HG03175 (cell line): ENCODE measurements around the gene FSIP1.

Experiments used
- ATAC-seq: cut with Tn5 transposase; IDR thresholded peaks from one replicate; pipeline ENCODE4 v1.9.1; 2021; ENCODE audit warnings: mild to moderate bottlenecking, moderate library complexity; ENCODE audit not compliant: unreplicated experiment

Gene FSIP1

GRCh38 chr15:39767921-39768320 lies 14.7 kb downstream of the FSIP1 start:
- ATAC-seq = no peak

- ATAC-seq = no peak
Measured at GRCh38 chr15:39761006-39761405, 21.6 kb downstream of the FSIP1 start.

DNA sequence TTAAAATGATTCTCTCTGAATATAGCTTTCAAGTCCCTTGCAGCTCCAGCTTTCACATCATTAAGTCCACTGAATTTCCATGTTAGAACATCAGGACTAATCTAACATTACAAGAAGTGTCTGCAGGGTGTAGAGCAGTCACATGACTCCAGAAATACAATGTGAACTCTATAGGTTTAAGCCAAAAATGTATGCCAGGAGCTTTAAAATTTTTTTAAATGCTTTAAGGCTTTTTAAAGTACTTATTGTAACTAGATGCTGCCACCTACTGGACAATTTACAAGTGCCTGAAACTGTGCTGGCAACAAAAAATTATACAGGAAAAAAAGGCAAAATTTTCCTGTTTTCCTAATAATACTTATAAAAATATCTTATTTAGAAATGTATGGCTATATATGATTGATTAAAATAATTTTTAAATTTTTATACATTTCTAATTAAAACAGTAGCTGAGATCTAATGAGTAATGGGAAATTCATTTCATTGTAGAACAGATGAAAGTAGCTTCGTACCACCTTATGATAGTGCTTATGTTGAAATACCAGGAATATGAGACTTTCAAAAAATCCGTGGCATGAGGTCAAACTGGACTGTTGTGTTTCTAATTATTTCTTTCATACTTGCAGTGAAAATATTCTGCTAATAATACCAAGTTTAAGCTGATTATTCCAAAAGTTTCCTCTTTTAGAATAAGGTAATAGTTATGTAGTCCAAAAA lies 25.7 kb downstream of the FSIP1 start:
- no peak for ATAC-seq

DNA sequence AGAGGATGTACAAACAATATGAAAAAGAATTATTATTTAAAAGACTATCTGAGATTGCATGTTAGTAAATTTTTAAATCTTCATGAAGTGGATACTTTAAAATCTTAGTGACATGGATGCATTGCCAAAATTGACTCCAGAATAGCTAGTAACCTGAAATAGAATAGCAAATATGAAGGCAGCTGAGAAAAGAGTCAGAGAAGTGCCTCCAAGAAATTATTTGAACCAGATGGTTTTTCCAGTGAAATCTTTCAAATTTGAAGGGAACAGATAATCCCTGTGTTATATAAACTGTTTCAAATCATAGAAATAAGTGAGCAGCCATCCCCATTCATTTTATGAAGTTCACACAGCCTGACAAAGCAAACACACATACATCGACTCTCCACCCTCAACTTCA lies 29.6 kb downstream of the FSIP1 start:
- no peak for ATAC-seq

DNA sequence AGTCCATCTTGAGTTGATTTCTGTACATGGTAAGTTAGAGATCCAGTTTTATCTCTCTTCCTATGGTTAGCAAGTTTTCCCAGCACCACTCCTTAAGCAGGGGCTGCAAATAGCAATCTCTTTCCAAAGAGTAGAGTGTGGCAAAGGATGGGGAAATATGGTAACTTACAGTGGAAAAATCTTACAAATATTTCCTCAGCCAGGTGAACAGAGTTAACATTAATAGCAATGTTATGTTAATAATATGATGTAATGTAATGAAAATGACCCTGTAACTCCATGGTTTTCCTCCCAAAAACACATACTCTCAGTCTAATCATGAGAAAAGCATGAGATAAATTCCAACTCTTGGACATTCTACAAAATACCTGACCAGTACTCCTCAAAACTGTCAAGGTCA lies 30.4 kb downstream of the FSIP1 start:
- no peak for ATAC-seq

DNA sequence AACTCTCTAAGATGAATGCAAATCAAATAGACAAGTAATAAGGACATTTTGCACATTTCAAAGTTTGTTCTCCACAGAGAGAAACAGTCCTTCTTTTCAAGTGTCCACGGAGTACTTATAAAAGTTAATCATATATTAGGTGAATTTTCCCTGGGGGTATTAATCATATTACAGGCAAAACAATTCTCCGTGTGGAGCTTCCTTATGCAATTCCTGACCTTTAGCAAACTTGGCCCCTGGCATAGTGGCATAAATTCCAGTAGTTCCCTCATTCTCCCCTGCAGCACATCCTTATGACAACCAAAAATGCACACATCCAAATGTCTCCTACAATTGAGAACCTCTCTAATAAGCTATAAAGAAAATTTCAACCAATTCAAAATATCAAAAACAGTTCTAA lies 34.4 kb downstream of the FSIP1 start:
- ATAC-seq = no peak

GRCh38 chr15:39747326-39747725 lies 35.3 kb downstream of the FSIP1 start:
- no peak for ATAC-seq

- ATAC-seq = no peak
Measured at GRCh38 chr15:39746714-39747276, 35.8 kb downstream of the FSIP1 start.

DNA sequence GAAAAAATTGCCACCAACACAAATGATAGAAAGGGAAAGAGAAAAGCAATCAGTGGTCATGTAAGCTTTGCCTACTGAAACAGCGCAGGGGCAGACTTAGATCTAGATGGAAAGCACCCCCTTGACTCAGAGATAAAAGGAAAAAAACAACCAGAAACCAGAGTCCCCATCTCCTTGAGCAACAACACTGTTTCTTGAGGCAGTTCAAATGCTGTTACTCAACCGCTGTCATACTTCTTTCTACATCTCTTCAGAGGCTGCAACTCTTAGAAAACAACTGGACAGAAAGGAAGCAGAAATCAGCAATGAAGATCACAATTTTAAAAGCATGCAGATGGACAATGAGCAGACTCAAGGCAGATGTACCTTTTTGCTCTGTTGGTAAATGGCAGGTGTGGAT lies 36.5 kb downstream of the FSIP1 start:
- no peak for ATAC-seq

GRCh38 chr15:39745415-39745814 lies 37.2 kb downstream of the FSIP1 start:
- no peak for ATAC-seq

DNA sequence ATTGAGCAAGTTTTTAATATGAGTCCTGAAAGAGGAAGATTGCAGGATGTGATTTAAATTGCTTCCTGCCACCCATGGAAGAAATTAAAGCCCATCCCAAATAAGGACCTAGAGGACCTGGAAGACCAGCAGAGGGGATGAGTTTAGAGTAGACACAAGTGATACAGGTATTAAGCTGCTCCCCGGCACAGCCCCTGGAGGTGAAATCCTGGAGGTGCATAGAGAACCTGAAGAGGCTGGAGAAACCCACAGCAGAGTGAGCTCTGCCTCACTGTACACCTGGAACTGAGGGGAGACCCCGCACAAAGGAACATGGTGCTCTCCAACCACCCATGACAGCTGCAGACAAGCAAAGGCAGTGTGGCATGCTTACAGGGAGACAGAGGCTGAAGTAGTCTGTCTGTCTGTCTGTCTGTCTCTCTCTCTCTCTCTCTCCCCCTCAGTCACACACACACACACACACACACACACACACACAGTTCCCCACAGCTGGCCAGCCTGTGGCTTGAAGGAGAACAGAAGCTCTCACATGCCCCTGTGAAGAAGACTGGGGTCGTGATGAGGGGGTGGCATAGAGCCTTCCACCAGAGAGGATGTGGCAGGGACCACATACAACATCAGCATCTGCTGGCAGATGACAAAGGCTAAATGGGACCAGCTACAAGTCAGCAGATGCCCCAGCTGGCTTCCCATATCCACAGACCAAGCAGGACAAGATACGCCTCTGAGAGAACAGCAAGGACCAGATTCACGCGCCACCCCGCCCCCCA lies 38.1 kb downstream of the FSIP1 start:
- no peak for ATAC-seq

GRCh38 chr15:39743611-39744010 lies 39.0 kb downstream of the FSIP1 start:
- no peak for ATAC-seq

- no peak for ATAC-seq
Measured at GRCh38 chr15:39741258-39741657, 41.4 kb downstream of the FSIP1 start.

GRCh38 chr15:39738998-39739397 lies 43.6 kb downstream of the FSIP1 start:
- ATAC-seq = no peak

DNA sequence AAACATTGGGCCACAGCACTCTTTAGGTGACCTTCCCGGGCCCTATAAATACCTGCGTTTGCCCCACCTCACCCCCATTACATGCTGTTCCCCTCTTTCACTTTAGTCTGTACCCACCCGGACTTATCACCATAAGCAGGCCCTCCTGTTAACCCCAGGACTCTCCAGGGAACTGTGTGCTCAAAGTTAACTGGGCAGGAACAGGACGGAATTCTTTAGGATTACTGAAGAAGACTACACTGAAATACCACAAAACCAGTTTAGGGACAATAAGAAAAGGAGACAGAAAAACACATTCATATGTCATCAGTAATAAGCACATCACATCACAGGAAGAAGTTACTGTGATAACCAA lies 45.5 kb downstream of the FSIP1 start:
- no peak for ATAC-seq

DNA sequence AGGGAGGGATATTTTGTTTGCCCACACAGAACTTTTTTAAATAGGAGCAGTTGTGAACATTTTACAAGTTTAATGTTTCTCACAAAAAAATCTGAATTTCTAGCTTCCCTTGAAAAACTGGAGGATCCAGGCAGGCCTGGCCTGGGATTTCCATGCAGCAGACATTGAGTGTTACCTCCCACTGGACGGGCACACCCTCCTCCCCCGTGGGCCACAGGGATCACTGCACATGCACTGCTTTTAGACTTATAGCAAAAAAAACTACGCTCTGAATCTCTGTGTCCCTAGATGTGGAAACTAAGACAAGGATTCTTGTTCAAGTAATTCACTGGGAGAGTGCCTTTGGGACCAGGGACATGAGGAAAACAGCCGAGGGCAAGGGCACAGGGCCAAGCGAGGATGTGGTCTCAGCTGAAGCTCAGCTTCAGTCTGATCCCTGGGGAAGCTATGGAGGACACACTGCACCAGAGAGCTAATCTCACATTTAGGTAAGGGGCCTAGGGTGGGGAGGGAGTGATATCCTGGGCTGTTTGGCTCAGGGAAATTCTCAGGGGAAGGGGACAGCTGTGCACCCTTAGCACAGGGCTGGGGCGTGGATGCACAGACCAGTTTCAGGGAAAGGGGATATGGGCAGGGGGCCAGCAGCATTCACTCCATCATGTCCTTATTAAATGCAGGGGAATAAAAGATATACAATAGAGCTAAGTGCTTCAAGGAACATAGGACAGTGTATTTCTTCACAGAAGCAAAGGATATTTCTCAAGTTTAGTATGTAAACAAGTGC lies 46.0 kb downstream of the FSIP1 start:
- no peak for ATAC-seq

- no peak for ATAC-seq
Measured at GRCh38 chr15:39735120-39735717, 47.4 kb downstream of the FSIP1 start.

- no peak for ATAC-seq
Measured at GRCh38 chr15:39731266-39731665, 51.4 kb downstream of the FSIP1 start.

DNA sequence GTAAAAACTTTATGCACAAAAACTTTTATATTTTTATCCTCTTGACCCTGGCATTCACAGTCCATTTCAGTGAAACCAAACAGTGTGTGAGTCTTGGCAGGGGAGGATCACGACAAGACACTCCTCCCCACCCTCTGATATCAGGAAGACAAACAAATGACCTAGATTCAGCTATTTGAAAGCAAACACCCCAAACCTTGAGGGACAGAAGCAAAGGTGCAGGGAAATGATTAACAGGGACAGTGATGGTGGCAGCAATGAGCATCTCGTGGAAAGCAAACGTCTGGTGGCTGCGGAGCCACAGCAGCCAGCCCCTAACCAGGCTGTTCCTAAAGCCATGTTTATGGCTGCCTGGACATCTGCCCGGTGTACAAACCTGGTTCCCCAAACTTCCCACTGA lies 52.1 kb downstream of the FSIP1 start:
- ATAC-seq = no peak

- no peak for ATAC-seq
Measured at GRCh38 chr15:39729500-39729899, 53.1 kb downstream of the FSIP1 start.

- ATAC-seq = no peak
Measured at GRCh38 chr15:39728845-39729244, 53.8 kb downstream of the FSIP1 start.
